Peyer's patch (tissue), 4 donors: ENCODE data around the gene ORC4. TPM values are rescaled to one million over a fixed set of nuclear protein-coding genes. Genes with fewer than 3 reads are reported as not detected.

Experiments used
- DNase-seq, 3 donors: peaks; one replicate each; pipeline ENCODE4 v3.0.0-alpha.2; 2017 to 2019
- H3K27ac ChIP-seq, 4 donors: fragments of 200-600 bp; sonication (generic); one replicate each; pipeline ENCODE4 v1.5.1; 2016 to 2019
- H3K27me3 ChIP-seq, 2 donors: fragments of 200-600 bp; sonication (generic); one replicate each; pipeline ENCODE4 v1.5.1; 2019
- H3K36me3 ChIP-seq, 3 donors: fragments of 200-600 bp; sonication (generic); one replicate each; pipeline ENCODE4 v1.5.1; 2016 to 2019
- H3K4me1 ChIP-seq, 4 donors: fragments of 200-600 bp; sonication (generic); one replicate each; pipeline ENCODE4 v1.5.1; 2016 to 2019
- H3K4me3 ChIP-seq, 4 donors: fragments of 200-600 bp; sonication (generic); 1 replicate in 3 of 4; 2 replicates in 1 of 4; pipeline ENCODE4 v1.5.1; 2016 to 2019; ENCODE audit warnings: mild to moderate bottlenecking in 1 of 4
- H3K9me3 ChIP-seq, 4 donors: fragments of 200-600 bp; sonication (generic); one replicate each; pipeline ENCODE4 v1.5.1; 2016 to 2019; ENCODE audit warnings: mild to moderate bottlenecking in 1 of 4
- CTCF ChIP-seq, 6 experiments: fragments of 450-650 bp in 4 of 6; fragments of 200-600 bp in 2 of 6; sonication (generic) in 1 of 6; IDR thresholded peaks; one replicate each; pipeline ENCODE4 v1.5.1; 2017 to 2019; ENCODE audit warnings: antibody characterized with exemption in 6 of 6, mild to moderate bottlenecking in 3 of 6, moderate library complexity in 1 of 6
- POLR2A ChIP-seq, 2 donors: fragments of 450-650 bp; IDR thresholded peaks; one replicate each; pipeline ENCODE4 v1.5.1; 2017; ENCODE audit warnings: antibody characterized with exemption in 2 of 2, mild to moderate bottlenecking in 2 of 2, moderate library complexity in 2 of 2
- total RNA-seq, 4 donors: library from RNA; depleted of rRNA; stranded (reverse); fragments of >200 nt; gene quantifications; one replicate each; pipeline ENCODE4 v1.1.0, GENCODE V29; 2016

Gene ORC4
- total RNA-seq, 4 donors from 2014 or later, result 21.4 to 31.0 (median 26.1) TPM

DNA sequence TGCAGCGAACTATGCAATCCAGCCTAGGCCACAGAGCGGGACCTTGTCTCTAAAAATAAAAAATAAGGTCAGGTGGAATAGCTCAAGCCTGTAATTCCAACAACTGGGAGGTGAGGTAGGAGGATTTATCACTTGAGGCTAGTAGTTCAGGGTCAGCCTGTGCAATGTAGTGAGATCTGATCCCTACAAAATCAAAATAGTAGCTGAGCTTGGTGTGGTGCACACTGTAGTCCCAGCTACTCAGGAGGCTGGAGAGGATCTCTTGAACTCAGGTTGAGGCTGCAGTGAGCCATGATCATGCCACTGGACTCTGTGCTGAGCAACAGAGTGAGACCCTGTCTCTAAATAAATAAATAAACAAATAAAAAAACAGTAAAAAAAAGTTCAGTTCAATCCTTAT lies 6.0 kb upstream of the ORC4 start:
- Histone ChIP-seq H3K36me3 (no peaks in the 10 kb centered on the region), H3K4me1 (peaks cover 0 to 9% (median 0%) of the 10 kb centered on the region in 4 donors), H3K9me3 (no peaks in the 10 kb centered on the region), H3K27me3 (no peaks in the 10 kb centered on the region), H3K4me3 (no peak overlapping the region), H3K27ac (no peak overlapping the region)
- DNase-seq, result no peak
- TF ChIP-seq POLR2A (IDR thresholded peaks at IDR 0.05) (no peak), CTCF (IDR thresholded peaks at IDR 0.05) (no peak)

GRCh38 chr2:148023861-148024260 lies 3.3 kb upstream of the ORC4 start:
- Histone ChIP-seq H3K27ac (no peak overlapping the region), H3K4me1 (peaks cover 0 to 19% (median 0%) of the 10 kb centered on the region in 4 donors)

DNA sequence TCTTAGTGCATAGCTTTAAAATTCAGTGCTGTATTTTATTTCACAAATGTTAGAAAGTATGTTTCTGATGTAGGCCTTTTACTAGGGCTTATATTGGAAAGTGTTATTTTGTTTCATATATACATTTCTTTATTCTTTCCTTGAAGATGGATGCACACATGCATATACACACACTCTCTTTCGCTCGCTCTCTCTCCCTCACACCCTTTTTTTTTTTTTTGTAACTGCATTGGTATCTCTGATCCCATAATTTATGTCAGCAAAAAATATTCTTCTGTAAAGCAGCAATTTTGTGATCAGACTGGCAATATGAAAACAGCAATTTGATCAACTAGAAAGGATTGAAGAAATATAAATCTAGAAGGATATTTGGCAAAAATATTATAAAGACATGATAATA lies 2.3 kb upstream of the ORC4 start:
- H3K4me3 ChIP-seq, result no peak overlapping the region
- no peak for TF ChIP-seq CTCF (IDR thresholded peaks at IDR 0.05)
- TF ChIP-seq POLR2A (IDR thresholded peaks at IDR 0.05), result no peak

More at GRCh38 chr2:148023861-148024260, 3.3 kb upstream of the ORC4 start:
- no peaks in the 10 kb centered on the region for H3K9me3 ChIP-seq
- no peaks in the 10 kb centered on the region for H3K36me3 ChIP-seq
- no peak for DNase-seq
- no peaks in the 10 kb centered on the region for H3K27me3 ChIP-seq
- TF ChIP-seq POLR2A (IDR thresholded peaks at IDR 0.05), result no peak
- TF ChIP-seq CTCF (IDR thresholded peaks at IDR 0.05), result no peak
- H3K4me3 ChIP-seq, result no peak overlapping the region

GRCh38 chr2:148022351-148022750 lies 1.8 kb upstream of the ORC4 start:
- H3K27me3 ChIP-seq, result no peaks in the 10 kb centered on the region
- DNase-seq, result no peak
- peaks cover 0 to 24% (median 0%) of the 10 kb centered on the region in 4 donors for H3K4me1 ChIP-seq
- TF ChIP-seq POLR2A (IDR thresholded peaks at IDR 0.05) (no peak), CTCF (IDR thresholded peaks at IDR 0.05) (no peak)
- no peaks in the 10 kb centered on the region for H3K36me3 ChIP-seq
- H3K9me3 ChIP-seq, result no peaks in the 10 kb centered on the region
- H3K4me3 ChIP-seq, result peak overlapping the region in 2 of 4 donors; percentile 64 to 90
- peak overlapping the region in 2 of 4 donors; percentile 96 to 97 for H3K27ac ChIP-seq

More for the DNA sequence above, 2.3 kb upstream of the ORC4 start:
- Histone ChIP-seq H3K27me3 (no peaks in the 10 kb centered on the region), H3K9me3 (no peaks in the 10 kb centered on the region), H3K36me3 (no peaks in the 10 kb centered on the region), H3K27ac (no peak overlapping the region), H3K4me1 (peaks cover 0 to 24% (median 0%) of the 10 kb centered on the region in 4 donors)
- DNase-seq, result no peak

- Histone ChIP-seq H3K4me3 (peak overlapping the region; percentile 64 to 90 (median 72)), H3K27me3 (no peaks in the 10 kb centered on the region), H3K4me1 (peaks cover 0 to 24% (median 0%) of the 10 kb centered on the region in 4 donors), H3K36me3 (no peaks in the 10 kb centered on the region), H3K9me3 (no peaks in the 10 kb centered on the region), H3K27ac (peak overlapping the region; percentile 81 to 97 (median 96))
- TF ChIP-seq CTCF (IDR thresholded peaks at IDR 0.05) (no peak), POLR2A (IDR thresholded peaks at IDR 0.05) (no peak)
- DNase-seq, result no peak
Observed at GRCh38 chr2:148021886-148022285, 1.3 kb upstream of the ORC4 start.
